HG03521 (cell line): Measurements from ENCODE around the gene MCM8.

Source experiments
- ATAC-seq: cut with Tn5 transposase; IDR thresholded peaks from one replicate; pipeline ENCODE4 v1.9.1; 2021; ENCODE audit warnings: mild to moderate bottlenecking, moderate library complexity; ENCODE audit not compliant: unreplicated experiment

The MCM8 gene

GRCh38 chr20:5945963-5946362 is 4.5 kb upstream of the MCM8 start:
- no peak for ATAC-seq

- ATAC-seq = no peak
Observed at GRCh38 chr20:5947276-5947675, 3.2 kb upstream of the MCM8 start.

GRCh38 chr20:5949943-5950270 is 545 bp upstream of the MCM8 start:
- ATAC-seq = peak; percentile 10

- ATAC-seq = no peak
Observed at GRCh38 chr20:5967469-5967868, 17.0 kb downstream of the MCM8 start.

- no peak for ATAC-seq
Observed at GRCh38 chr20:5968462-5968861, 18.0 kb downstream of the MCM8 start.

GRCh38 chr20:5969348-5969935 is 19.0 kb downstream of the MCM8 start:
- ATAC-seq = no peak

GRCh38 chr20:5969940-5970339 is 19.5 kb downstream of the MCM8 start:
- ATAC-seq = no peak

- ATAC-seq = no peak
Observed at GRCh38 chr20:5970381-5970780, 19.9 kb downstream of the MCM8 start.

- ATAC-seq = no peak
Observed at GRCh38 chr20:5971203-5971602, 20.8 kb downstream of the MCM8 start.

- no peak for ATAC-seq
Observed at GRCh38 chr20:5973172-5973571, 22.7 kb downstream of the MCM8 start.

GRCh38 chr20:5973971-5974370 is 23.5 kb downstream of the MCM8 start:
- ATAC-seq = no peak

GRCh38 chr20:5974531-5974930 is 24.1 kb downstream of the MCM8 start:
- no peak for ATAC-seq

- ATAC-seq = no peak
Observed at GRCh38 chr20:5975778-5976177, 25.3 kb downstream of the MCM8 start.

GRCh38 chr20:5977223-5977622 is 26.8 kb downstream of the MCM8 start:
- no peak for ATAC-seq

- no peak for ATAC-seq
Observed at GRCh38 chr20:5977975-5978374, 27.5 kb downstream of the MCM8 start.

- no peak for ATAC-seq
Observed at GRCh38 chr20:5979801-5980200, 29.3 kb downstream of the MCM8 start.

- no peak for ATAC-seq
Observed at GRCh38 chr20:5980720-5981538, 30.5 kb downstream of the MCM8 start.

GRCh38 chr20:5987383-5987782 is 36.9 kb downstream of the MCM8 start:
- ATAC-seq = no peak

GRCh38 chr20:5989539-5989938 is 39.1 kb downstream of the MCM8 start:
- ATAC-seq = no peak

GRCh38 chr20:5990946-5991345 is 40.5 kb downstream of the MCM8 start:
- ATAC-seq = no peak

- ATAC-seq = no peak
Observed at GRCh38 chr20:5991623-5992441, 41.4 kb downstream of the MCM8 start.

- ATAC-seq = peak; percentile 94
Observed at GRCh38 chr20:5996765-5997164, 46.3 kb downstream of the MCM8 start.
